ENCODE measurements around the gene LRRC8D. TPM values are rescaled to one million over a fixed set of nuclear protein-coding genes. Genes with fewer than 3 reads are reported as not detected.

Gene LRRC8D
- total RNA-seq, 2 donors from 2014 or later, result 8.5 to 49.6 TPM

DNA sequence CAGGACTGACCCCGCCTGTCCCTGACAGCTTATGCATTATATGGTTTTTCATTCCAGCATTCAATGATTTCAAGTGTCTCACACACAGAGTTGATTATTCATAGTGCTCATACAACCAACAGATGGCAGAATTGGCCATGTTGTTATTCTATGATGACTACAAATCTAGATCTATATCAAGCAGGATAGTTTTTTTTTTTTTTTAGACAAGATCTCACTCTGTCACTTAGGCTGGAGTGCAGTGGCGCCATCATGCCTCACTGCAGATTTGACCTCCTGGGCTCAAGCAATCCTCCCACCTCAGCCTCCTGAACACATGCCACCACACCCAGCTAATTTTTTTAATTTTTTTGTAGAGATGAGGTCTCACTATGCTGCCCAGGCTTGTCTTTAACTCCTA, 40.1 kb upstream of the LRRC8D start:
- intact Hi-C loops (cut with DNase I), result no loop called here
- no peaks in the 10 kb centered on the region for H3K27me3 ChIP-seq (replicated peaks; ENCODE audit: insufficient read depth)
- 86% methylated on average over 2 of the region's 2 CpGs for WGBS

DNA sequence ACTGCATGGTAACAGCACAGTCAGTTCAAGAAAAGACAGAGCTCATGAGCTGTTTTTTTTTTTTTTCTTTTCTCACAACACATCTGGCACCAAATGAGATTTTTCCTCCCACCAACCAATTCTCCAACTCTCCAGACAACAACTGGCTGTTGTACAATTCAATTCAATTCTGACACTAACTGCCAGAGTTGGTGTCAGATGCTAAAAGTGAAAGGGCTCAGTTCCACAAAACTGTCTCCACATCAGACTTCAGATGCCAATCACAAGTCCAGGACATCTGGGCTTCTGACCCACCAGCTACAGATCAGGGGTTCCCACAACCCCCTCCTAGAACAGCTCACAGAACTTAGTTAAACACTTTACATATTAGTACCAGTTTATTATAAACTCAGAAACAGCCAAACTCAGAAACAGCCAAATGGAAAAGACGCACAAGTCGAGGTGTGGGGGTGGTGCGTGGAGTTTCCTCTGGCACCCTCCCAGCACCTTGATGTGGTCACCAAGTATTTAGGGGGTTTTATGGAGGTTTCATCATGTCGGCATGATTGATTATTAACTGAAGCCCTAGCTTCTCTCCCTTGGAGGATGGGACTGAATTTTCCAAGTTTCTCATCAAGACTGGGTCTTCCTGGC, 39.2 kb upstream of the LRRC8D start:
- intact Hi-C loops (cut with DNase I), result no loop called here
- Histone ChIP-seq H3K36me3 (no peaks in the 10 kb centered on the region), H3K27me3 (replicated peaks; ENCODE audit: insufficient read depth) (no peaks in the 10 kb centered on the region), H3K27ac (no peak overlapping the region), H3K4me1 (replicated peaks) (no peaks in the 10 kb centered on the region), H3K9me3 (no peaks in the 10 kb centered on the region), H3K4me3 (no peak overlapping the region)
- no peak for TF ChIP-seq POLR2AphosphoS5 (IDR thresholded peaks at IDR 0.05)
- TF ChIP-seq POLR2A (IDR thresholded peaks at IDR 0.05), result no peak
- TF ChIP-seq, protein P1, sequence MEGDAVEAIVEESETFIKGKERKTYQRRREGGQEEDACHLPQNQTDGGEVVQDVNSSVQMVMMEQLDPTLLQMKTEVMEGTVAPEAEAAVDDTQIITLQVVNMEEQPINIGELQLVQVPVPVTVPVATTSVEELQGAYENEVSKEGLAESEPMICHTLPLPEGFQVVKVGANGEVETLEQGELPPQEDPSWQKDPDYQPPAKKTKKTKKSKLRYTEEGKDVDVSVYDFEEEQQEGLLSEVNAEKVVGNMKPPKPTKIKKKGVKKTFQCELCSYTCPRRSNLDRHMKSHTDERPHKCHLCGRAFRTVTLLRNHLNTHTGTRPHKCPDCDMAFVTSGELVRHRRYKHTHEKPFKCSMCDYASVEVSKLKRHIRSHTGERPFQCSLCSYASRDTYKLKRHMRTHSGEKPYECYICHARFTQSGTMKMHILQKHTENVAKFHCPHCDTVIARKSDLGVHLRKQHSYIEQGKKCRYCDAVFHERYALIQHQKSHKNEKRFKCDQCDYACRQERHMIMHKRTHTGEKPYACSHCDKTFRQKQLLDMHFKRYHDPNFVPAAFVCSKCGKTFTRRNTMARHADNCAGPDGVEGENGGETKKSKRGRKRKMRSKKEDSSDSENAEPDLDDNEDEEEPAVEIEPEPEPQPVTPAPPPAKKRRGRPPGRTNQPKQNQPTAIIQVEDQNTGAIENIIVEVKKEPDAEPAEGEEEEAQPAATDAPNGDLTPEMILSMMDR (IDR thresholded peaks at IDR 0.05), result no peak
- WGBS, result 44% methylated on average over 4 of the region's 4 CpGs
- DNase-seq (ENCODE audit: low spot score), result no peak

More for the DNA sequence above, 40.1 kb upstream of the LRRC8D start:
- Histone ChIP-seq H3K4me1 (replicated peaks) (no peaks in the 10 kb centered on the region), H3K4me3 (no peak overlapping the region), H3K9me3 (no peaks in the 10 kb centered on the region), H3K27ac (no peak overlapping the region), H3K36me3 (no peaks in the 10 kb centered on the region)
- DNase-seq (ENCODE audit: low spot score), result no peak
- TF ChIP-seq POLR2AphosphoS5 (IDR thresholded peaks at IDR 0.05), result no peak
- TF ChIP-seq, protein P1 (IDR thresholded peaks at IDR 0.05), result no peak
- no peak for TF ChIP-seq POLR2A (IDR thresholded peaks at IDR 0.05)

DNA sequence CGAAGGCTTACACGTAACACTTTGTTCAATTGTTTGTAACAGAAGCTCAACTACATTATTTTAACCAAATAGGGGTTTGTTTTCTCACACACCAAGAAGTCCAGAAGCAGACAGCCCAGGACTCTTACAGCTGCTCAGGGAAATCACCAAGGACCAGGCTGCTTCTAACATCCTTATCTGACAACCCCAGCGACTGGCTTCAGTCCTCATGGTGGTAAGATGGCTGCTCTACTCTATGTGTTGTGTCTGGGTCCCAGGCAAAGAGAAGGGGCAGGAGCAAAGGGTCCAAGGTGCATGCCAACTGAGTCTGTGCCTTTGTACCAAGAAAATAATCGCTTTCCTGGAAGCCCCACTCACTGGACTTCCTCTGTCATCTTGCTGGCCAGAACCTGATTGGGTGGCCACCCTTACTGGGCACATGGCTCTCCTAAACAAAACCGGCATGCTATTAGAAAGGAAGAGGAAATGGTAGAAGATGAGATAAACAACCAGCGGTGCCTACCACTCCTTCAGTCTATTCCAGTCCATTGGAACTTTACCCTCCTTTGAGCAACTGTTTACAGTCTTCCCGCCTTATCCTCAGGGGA, 34.1 kb upstream of the LRRC8D start:
- H3K4me1 ChIP-seq (replicated peaks), result no peaks in the 10 kb centered on the region
- no peaks in the 10 kb centered on the region for H3K9me3 ChIP-seq
- TF ChIP-seq POLR2AphosphoS5 (IDR thresholded peaks at IDR 0.05) (no peak), POLR2A (IDR thresholded peaks at IDR 0.05) (no peak)
- TF ChIP-seq, protein P1 (IDR thresholded peaks at IDR 0.05), result no peak
- no peak for DNase-seq (ENCODE audit: low spot score)
- H3K27me3 ChIP-seq (replicated peaks; ENCODE audit: insufficient read depth), result no peaks in the 10 kb centered on the region
- 77% methylated on average over 7 of the region's 7 CpGs for WGBS
- H3K36me3 ChIP-seq, result no peaks in the 10 kb centered on the region
- H3K27ac ChIP-seq, result no peak overlapping the region
- H3K4me3 ChIP-seq, result no peak overlapping the region
- intact Hi-C loops (cut with DNase I), result no loop called here

DNA sequence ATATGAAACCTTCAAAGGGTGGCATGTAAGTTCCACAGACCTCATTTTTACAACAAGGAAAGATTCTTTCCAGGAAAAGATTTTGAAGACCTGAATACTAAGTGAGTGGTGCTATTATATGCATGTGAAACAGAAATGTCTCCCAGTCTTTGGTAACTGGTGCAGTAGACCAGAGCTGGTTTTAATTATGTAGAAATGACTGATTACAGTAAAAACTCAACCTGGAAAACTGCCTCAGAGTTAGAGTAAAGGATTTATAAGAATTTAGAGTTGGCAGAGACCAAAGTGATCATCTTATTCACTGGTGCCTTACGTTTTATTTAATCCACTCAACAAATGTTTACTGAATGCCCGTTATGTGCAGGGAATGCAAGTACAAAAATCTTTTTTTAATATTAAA, 30.2 kb upstream of the LRRC8D start:
- no peak for DNase-seq (ENCODE audit: low spot score)
- Histone ChIP-seq H3K4me3 (no peak overlapping the region), H3K36me3 (no peaks in the 10 kb centered on the region), H3K27ac (no peak overlapping the region), H3K9me3 (no peaks in the 10 kb centered on the region), H3K4me1 (replicated peaks) (no peaks in the 10 kb centered on the region), H3K27me3 (replicated peaks; ENCODE audit: insufficient read depth) (no peaks in the 10 kb centered on the region)
- no peak for TF ChIP-seq POLR2AphosphoS5 (IDR thresholded peaks at IDR 0.05)
- TF ChIP-seq POLR2A (IDR thresholded peaks at IDR 0.05), result no peak
- TF ChIP-seq, protein P1 (IDR thresholded peaks at IDR 0.05), result no peak
- 62% methylated on average over 2 of the region's 2 CpGs for WGBS
- intact Hi-C loops (cut with DNase I), result no loop called here
